Measurements from ENCODE around the gene IP6K2.

Gene IP6K2

DNA sequence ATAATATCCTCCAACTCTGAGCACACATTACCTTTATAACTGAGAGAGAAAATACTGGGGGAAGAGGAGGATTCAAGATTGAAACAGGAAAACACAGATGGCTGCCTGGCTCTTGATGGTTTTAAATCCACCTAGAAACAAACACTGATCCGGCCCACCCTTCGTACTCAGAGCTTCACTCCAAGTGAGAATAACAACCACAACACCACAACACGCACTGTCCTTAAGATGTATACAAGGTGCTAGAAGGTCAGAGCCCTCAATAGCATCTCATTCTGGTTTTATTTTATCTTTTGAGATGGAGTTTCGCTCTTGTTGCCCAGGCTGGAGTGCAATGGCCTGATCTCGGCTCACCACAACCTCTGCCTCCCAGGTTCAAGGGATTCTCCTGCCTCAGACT is 9.9 kb downstream of the IP6K2 start:
- H3K4me3 ChIP-seq (replicated peaks; ENCODE audit: low read depth, low read length), result no peak overlapping the region
- DNase-seq (ENCODE audit: low read depth), result no peak
- TF ChIP-seq, protein P1, sequence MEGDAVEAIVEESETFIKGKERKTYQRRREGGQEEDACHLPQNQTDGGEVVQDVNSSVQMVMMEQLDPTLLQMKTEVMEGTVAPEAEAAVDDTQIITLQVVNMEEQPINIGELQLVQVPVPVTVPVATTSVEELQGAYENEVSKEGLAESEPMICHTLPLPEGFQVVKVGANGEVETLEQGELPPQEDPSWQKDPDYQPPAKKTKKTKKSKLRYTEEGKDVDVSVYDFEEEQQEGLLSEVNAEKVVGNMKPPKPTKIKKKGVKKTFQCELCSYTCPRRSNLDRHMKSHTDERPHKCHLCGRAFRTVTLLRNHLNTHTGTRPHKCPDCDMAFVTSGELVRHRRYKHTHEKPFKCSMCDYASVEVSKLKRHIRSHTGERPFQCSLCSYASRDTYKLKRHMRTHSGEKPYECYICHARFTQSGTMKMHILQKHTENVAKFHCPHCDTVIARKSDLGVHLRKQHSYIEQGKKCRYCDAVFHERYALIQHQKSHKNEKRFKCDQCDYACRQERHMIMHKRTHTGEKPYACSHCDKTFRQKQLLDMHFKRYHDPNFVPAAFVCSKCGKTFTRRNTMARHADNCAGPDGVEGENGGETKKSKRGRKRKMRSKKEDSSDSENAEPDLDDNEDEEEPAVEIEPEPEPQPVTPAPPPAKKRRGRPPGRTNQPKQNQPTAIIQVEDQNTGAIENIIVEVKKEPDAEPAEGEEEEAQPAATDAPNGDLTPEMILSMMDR (IDR thresholded peaks at IDR 0.05; ENCODE audit: low read length, missing control alignments), result no peak

DNA sequence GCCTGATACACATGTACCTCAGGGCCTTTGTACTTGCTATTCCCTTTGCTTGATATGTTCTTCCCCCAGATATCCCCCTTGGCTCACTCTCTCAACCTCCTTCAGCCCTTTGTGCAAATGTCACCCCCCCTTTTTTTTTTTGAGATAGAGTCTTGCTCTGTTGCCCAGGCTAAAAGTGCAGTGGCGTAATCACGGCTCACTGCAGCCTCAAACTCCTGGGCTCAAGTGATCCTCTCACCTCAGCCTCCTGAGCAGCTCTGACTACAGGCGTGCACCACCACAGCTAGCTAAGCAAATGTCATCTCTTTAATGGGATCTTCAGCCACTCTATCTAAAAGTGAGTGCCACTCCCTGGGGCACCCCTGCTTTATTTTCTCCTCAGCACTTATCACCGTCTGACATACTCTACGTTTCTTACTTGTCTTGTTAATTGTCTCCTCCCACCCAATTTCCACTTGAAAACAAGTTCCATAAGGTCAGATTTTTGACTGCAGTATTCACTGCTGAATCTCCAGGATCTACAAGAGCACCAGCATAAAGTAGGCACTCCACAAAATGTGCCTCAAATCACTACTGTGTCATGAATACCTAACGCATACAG is 14.6 kb downstream of the IP6K2 start:
- DNase-seq (ENCODE audit: low read depth), result no peak
- TF ChIP-seq, protein P1 (IDR thresholded peaks at IDR 0.05; ENCODE audit: low read length, missing control alignments), result no peak
- no peak overlapping the region for H3K4me3 ChIP-seq (replicated peaks; ENCODE audit: low read depth, low read length)

DNA sequence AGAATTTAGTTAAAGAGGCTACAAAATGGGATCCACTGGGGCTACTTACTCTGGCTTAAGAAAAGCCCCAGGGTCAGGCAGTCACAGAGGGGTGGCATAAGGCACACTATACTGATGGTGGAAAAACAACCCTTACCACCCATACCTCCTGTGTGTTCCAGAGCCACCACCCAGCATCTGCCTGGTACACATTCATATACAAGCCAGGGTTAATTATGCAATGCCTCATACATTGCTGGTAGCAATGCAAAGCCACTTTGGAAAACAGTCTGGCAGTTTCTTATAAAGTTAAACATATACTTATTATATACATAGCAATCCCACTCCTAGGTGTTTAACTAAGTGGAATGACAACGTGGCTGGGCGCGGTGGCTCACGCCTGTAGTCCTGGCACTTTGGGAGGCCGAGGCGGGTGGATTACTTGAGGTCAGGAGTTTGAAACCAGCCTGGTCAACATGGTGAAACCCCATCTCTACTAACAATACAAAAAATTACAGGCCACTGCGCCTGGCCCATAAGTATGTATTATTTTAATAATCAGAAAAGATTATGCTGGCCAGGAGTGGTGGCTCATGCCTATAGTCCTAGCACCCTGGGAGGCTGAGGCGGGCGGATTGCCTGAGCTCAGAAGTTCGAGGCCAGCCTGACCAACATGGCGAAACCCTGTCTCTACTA is 16.2 kb downstream of the IP6K2 start:
- TF ChIP-seq, protein P1 (IDR thresholded peaks at IDR 0.05; ENCODE audit: low read length, missing control alignments), result no peak
- DNase-seq (ENCODE audit: low read depth), result no peak
- no peak overlapping the region for H3K4me3 ChIP-seq (replicated peaks; ENCODE audit: low read depth, low read length)

DNA sequence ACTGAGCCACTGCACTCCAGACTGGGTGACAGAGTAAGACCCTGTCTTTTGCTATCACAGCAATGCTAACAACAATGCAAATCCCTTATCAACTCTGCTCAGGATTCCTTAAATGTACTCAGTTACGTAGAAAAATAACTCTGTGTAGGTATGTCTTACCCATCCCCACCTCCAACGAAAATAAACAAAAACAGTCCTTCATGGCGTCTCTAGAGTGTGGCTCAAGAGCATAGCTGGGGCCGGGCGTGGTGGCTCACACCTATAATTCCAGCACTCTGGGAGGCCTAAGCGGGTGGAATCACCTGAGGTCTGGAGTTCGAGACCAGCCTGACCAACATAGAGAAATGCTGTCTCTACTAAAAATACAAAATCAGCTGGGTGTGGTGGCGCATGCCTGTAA is 18.1 kb downstream of the IP6K2 start:
- TF ChIP-seq, protein P1 (IDR thresholded peaks at IDR 0.05; ENCODE audit: low read length, missing control alignments), result no peak
- no peak for DNase-seq (ENCODE audit: low read depth)
- no peak overlapping the region for H3K4me3 ChIP-seq (replicated peaks; ENCODE audit: low read depth, low read length)

DNA sequence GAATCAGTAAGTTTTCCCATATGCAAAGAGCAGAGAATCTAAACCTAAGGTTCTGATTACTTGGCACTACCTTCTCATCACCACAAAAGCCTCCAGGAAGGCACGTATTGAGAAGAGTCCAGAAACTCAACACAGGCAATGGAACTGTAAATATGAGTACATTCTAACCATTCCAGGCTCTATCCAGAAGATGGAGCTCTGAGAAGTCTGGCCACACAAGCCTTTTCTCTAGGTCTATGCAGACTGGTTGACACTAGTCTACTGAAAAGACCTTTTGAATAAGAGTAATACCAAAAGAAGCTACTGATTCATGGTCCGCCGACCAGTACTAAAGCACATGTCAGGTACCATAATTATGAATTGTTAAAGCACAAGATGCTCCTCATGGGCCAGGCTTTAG is 19.1 kb downstream of the IP6K2 start:
- TF ChIP-seq, protein P1 (IDR thresholded peaks at IDR 0.05; ENCODE audit: low read length, missing control alignments), result no peak
- no peak overlapping the region for H3K4me3 ChIP-seq (replicated peaks; ENCODE audit: low read depth, low read length)
- no peak for DNase-seq (ENCODE audit: low read depth)

DNA sequence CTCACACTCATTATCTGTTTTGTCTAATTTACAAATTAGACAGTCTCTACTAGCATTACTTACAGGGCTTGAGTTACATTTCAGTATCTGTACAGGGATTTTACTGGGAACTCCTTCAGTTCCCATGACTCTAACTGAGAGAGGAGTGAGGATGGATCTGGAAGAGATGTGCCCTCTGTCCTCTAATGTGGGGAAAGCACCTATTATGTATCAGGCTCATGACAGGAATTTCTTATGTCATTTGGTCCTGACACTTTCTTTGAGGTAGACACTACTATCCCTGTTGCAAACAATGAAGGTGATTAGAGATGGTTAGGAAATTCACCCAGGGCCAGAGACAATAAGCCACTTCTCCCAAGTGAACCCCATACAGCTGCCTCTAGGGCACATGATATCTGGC is 20.4 kb downstream of the IP6K2 start:
- TF ChIP-seq, protein P1 (IDR thresholded peaks at IDR 0.05; ENCODE audit: low read length, missing control alignments), result no peak
- no peak for DNase-seq (ENCODE audit: low read depth)
- H3K4me3 ChIP-seq (replicated peaks; ENCODE audit: low read depth, low read length), result no peak overlapping the region

DNA sequence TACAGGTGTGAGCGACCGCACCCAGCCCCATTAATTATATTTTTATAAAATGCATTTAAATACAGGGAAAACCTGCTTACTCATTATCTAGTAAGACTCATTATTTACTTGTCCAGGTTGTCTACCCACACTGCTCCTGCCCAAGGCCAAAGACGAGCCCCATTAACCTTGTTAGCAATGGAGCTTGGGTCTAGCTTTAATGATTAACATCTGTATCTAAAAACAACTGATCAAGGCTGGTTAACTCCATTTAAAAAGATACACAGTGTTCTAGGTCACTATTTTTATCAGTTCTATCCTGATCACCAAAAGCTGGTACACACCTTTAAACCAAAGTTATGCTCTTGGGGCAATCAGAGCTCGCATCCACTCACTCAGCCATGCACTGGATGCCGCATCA is 20.9 kb downstream of the IP6K2 start:
- H3K4me3 ChIP-seq (replicated peaks; ENCODE audit: low read depth, low read length), result no peak overlapping the region
- DNase-seq (ENCODE audit: low read depth), result no peak
- TF ChIP-seq, protein P1 (IDR thresholded peaks at IDR 0.05; ENCODE audit: low read length, missing control alignments), result no peak

Measured in fibroblast of pulmonary artery (primary cell).